Measurements from ENCODE around the gene ZMAT5.
A peak's percentile ranks its signal among the peaks of the same experiment; 100 is the strongest.

The ZMAT5 gene

DNA sequence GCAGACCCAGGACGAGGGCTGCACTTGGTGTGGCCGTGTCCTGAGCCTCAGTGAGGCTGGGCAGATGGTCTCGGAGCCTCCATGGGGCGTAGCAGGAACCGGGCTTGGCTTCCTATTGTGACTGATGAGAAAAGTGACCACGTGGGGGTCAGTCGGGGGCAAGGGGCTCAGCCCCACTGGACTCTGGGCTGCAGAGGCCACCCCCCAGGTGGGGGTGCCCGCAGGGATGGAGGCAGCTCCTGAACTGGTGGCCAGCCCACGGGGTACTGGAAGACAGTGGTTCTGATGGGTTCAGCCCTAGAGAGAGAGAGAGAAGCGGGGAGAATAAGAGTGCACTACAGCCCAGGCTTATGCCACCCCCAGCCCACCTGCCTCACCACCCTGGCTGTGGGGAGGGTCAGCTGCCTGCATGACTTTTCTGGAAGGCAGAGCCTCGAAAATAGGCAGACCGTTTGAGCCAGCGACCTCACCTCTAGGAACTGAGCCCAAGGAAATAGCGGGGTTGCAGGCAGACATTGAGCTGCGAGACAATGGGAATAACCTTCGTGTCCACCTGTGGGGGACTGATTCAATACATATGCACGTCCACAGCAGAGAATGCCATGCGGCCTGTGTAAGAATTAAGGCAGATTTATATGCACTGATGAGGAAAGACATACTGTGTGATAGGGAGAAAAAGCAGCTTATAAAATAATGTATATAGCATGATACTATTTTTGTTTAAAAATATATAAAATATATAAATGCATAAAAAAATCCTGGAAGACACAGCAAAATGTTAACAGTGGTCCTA, 35.6 kb downstream of the ZMAT5 start:
- no peak for DNase-seq (ENCODE audit: low read depth, low spot score)

GRCh38 chr22:29729161-29729560, 37.6 kb downstream of the ZMAT5 start:
- DNase-seq (ENCODE audit: low read depth, low spot score): no peak

GRCh38 chr22:29727131-29727523, 39.7 kb downstream of the ZMAT5 start:
- no peak for DNase-seq (ENCODE audit: low read depth, low spot score)

DNA sequence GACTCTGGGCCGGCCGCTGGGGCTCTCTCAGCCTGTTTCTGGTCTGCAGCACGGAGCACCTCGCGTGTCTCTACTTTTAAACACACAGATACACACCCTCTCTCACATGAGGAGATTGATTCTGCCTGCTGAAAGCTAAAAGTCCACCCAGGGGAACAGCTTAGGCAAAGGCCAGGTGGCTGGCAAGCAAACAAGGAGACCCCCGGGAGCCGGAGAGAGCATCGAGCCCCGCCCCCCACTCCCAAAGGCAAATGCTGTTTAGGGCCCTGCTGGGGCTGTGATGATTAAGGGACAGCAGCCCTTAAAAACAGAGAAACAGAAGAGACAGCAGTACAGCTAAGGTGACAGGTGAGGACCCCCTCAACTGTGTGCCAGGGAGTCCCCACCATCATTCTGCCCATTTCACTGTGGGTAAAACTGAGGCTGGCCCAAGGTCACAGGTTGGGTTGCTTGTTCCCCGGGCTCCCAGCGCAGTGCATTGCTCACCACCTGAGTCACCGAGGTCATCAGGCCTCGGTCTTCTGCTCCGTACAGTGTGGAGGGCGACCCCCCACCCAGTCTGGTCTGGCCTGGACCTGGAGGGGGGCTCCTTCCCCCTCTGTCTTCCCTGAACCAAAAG, 40.2 kb downstream of the ZMAT5 start:
- no peak for DNase-seq (ENCODE audit: low read depth, low spot score)

GRCh38 chr22:29726106-29726505, 40.7 kb downstream of the ZMAT5 start:
- no peak for DNase-seq (ENCODE audit: low read depth, low spot score)

DNA sequence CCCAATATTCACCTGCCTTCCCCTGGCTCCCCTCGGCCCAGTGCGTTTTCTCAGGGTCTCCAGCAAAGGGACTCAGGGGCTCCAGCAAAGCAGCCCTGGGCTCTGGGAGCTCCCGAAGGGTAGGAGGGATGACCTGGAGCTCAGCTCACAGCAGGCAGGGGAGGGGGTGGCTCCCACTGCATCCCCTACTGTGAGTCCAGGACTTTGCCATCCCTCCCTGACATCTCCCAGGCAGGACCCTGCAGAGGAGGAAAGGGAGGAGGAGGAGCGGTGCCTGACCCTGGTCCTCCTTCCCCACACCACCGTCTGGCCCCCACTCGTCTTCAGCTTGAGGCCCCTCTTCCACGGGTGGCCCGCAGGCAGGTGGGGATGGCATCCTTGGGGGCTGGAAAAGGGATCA, 42.0 kb downstream of the ZMAT5 start:
- no peak for DNase-seq (ENCODE audit: low read depth, low spot score)

GRCh38 chr22:29723766-29724165, 43.0 kb downstream of the ZMAT5 start:
- no peak for DNase-seq (ENCODE audit: low read depth, low spot score)

DNA sequence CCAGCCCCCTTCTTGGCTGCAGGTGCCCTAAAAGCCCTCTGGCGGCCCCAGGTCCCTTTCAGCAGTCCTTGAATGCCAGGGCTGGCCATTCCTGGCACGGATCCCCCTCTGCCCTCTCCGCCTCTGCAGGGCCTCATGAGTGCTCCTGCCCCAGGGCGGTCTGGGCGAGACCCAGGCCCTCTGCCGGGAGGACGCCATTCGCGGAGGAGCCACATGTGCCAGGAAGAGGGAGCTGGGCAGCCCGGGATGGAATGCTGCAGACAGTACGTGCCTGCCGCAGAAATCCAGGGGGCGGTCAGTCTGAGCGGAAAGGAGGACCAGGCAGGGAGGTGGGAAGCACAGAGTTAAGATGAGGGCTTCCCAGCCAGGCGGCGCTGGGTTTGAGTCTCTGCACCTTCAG, 44.2 kb downstream of the ZMAT5 start:
- DNase-seq (ENCODE audit: low read depth, low spot score): no peak

- no peak for DNase-seq (ENCODE audit: low read depth, low spot score)
Observed at GRCh38 chr22:29722151-29722550, 44.7 kb downstream of the ZMAT5 start.

DNA sequence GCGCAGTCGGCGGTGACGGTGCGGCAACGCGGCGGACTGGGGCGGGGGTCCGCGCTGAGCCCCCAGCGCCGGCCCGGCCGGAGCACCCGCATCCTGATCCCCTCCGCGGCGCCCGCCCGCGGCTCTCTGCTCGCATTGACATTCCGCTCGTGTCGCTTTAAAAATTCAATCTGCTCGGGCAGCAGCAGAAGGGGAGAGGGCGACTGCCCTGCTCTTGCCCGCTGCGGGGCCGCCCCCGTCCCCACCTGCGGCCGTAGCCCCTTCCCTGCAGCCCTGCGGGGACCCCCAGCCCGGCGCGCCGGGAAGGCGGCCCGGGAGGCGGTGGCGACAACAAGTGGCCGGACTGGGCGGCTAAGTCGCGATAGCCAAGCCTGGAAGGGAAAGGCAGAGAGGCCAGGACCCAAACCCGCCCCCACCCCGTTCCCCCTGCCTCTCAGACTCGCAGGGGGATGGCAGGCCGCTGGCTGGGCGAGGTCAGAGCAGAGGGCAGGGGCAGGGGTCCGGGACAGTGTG, 45.9 kb downstream of the ZMAT5 start:
- DNase-seq (ENCODE audit: low read depth, low spot score): no peak

DNA sequence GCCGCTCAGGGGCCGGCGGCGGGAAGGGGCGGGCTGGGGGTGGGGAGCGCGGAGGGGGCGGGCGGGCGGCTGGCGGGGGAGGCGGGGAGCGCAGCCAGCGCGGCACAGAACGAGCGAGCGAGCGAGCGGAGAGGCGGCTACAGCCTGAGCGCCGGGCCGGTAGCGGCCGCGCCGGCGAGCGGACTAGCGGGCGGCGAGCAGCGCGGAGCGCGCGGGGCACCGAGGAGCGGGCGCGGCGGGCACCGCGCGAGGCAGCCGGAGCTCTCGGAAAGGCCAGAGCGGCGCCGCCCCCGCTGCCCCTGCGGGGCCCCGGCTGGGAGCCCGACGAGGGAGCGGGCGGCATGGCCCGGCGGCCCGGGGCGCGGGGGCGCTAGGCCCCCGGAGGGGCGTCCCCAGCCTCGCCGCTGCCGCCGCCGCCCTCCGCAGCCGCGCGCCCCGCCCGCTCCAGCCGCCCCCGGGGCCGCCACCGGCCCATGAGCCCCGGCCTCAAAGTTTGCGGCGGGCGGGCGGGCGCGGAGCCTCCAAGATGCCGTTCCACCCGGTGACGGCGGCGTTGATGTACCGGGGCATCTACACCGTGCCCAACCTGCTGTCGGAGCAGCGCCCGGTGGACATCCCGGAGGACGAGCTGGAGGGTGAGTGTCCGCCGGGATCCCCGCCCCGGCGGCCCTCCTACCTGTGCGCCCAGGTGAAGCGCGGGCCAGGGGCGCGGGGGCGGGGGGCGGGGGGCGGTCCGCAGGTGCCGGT, 46.7 kb downstream of the ZMAT5 start, which contains the start of gene CABP7:
Gene CABP7, plus strand, starts transcription at position 105 of the 747 bp plus-strand sequence. Its CDS starts 422 bp downstream, at position 527.
- no peak for DNase-seq (ENCODE audit: low read depth, low spot score)

GRCh38 chr22:29718949-29719898, 47.6 kb downstream of the ZMAT5 start:
- no peak for DNase-seq (ENCODE audit: low read depth, low spot score)

- no peak for DNase-seq (ENCODE audit: low read depth, low spot score)
Observed at GRCh38 chr22:29717789-29718188, 49.0 kb downstream of the ZMAT5 start.

DNA sequence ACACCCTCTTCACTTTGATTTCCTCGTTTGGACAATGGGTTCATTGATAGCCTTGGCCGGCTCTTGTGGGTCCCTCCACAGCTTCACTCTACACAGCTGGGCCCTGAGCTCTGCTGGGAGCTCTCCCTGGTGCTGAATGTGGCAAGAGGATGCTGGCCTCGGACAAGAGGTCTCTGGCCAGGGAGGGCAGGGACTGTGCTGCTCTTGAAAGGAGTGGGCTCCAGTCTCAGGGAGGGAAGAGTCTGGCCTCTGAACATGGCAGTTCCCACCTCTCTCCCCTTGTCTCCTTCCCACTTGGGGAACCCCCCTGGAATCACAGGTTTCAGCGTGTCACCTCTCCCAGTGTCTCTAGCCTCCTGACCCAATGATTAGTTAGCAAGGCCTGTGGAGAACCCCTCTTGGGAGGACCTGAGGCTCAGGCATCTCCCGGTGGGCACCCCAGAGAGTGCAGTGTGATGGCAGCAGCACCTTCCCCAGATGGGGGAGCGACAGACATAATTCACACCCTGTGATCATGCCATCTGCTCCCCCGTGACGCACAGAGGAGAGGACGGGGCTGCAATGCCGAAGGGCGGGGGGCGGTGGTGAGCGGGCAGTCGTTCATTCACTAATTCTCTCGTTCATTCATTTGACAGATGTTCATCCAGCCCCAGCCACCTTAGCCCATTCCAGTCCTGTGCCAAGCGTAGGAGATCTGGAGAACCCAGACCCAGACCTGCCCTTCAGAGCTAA, 49.8 kb downstream of the ZMAT5 start:
- peak; percentile 65 for DNase-seq (ENCODE audit: low read depth, low spot score)

DNA sequence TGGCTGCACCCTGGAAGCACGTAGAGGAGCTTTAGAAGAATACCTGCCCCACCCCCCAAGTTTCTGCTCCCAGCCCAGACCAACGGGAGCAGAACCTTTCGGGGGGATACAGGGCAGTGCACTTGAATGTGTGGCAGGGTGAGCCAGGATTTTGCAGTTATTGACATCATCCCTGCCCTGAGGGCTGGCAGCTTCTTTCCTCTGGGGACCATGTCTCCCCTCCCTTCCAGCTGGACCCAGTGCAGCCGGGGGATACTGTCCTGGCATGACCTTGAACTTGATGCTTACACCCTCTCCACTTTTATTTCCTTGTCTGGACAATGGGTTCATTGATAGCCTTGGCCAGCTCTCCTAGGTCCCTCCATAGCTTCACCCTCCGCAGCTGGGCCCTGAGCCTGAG, 51.1 kb downstream of the ZMAT5 start:
- no peak for DNase-seq (ENCODE audit: low read depth, low spot score)

- no peak for DNase-seq (ENCODE audit: low read depth, low spot score)
Observed at GRCh38 chr22:29715240-29715639, 51.6 kb downstream of the ZMAT5 start.

- no peak for DNase-seq (ENCODE audit: low read depth, low spot score)
Observed at GRCh38 chr22:29713156-29713727, 53.6 kb downstream of the ZMAT5 start.

- no peak for DNase-seq (ENCODE audit: low read depth, low spot score)
Observed at GRCh38 chr22:29712119-29712518, 54.7 kb downstream of the ZMAT5 start.

- no peak for DNase-seq (ENCODE audit: low read depth, low spot score)
Observed at GRCh38 chr22:29710922-29711593, 55.7 kb downstream of the ZMAT5 start.

GRCh38 chr22:29710193-29710592, 56.6 kb downstream of the ZMAT5 start:
- DNase-seq (ENCODE audit: low read depth, low spot score): no peak

Measured in iPS DF 19.7 (cell line).